T-helper 1 cell treated with Interleukin-12 subunit alpha and Interleukin-12 subunit beta and Interleukin-4 antibody, amounts not matched to agents 30 μg/mL and 1 μg/mL, for 36 hours (primary cell): ENCODE results near the gene RNF168.
A peak's percentile ranks its signal among the peaks of the same experiment; 100 is the strongest.
"Not testable (repeated sequence)": the region's sequence is repeated elsewhere in the genome, so short reads cannot be mapped to it uniquely, and the experiment has no call there.

Experiments
- H3K27ac Mint-ChIP-seq: one replicate; pipeline ENCODE4 v1.8.0; 2021; ENCODE audit warnings: mild to moderate bottlenecking, mixed read lengths
- H3K27me3 Mint-ChIP-seq: one replicate; pipeline ENCODE4 v1.8.0; 2021; ENCODE audit warnings: low read depth, mixed read lengths
- H3K36me3 Mint-ChIP-seq: one replicate; pipeline ENCODE4 v1.8.0; 2021; ENCODE audit warnings: low read depth, mixed read lengths
- H3K4me1 Mint-ChIP-seq: one replicate; pipeline ENCODE4 v1.8.0; 2021; ENCODE audit warnings: low read depth, mixed read lengths
- H3K4me3 Mint-ChIP-seq: one replicate; pipeline ENCODE4 v1.8.0; 2021; ENCODE audit warnings: mild to moderate bottlenecking, moderate library complexity, mixed read lengths
- H3K9me3 Mint-ChIP-seq: one replicate; pipeline ENCODE4 v1.8.0; 2021; ENCODE audit warnings: mixed read lengths

RNF168 gene

DNA sequence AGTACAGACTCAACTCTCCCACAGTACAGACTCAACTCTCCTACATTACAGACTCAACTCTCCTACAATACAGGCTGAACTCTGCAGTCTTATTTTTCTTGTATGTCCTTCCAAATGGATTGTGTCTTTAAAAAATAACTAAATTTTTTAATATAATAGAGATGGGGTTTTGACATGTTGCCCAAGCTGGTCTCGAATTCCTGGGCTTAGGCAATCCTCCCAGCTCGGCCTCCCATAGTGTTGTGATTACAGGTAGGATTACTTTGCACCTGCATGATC, 40.2 kb downstream of the RNF168 start:
- Mint-ChIP-seq H3K27ac (no peak overlapping the region), H3K9me3 (peaks cover 8% of the 10 kb centered on the region), H3K27me3 (no peaks in the 10 kb centered on the region), H3K4me3 (no peak overlapping the region), H3K4me1 (peaks cover 2% of the 10 kb centered on the region), H3K36me3 (peaks cover 18% of the 10 kb centered on the region)

DNA sequence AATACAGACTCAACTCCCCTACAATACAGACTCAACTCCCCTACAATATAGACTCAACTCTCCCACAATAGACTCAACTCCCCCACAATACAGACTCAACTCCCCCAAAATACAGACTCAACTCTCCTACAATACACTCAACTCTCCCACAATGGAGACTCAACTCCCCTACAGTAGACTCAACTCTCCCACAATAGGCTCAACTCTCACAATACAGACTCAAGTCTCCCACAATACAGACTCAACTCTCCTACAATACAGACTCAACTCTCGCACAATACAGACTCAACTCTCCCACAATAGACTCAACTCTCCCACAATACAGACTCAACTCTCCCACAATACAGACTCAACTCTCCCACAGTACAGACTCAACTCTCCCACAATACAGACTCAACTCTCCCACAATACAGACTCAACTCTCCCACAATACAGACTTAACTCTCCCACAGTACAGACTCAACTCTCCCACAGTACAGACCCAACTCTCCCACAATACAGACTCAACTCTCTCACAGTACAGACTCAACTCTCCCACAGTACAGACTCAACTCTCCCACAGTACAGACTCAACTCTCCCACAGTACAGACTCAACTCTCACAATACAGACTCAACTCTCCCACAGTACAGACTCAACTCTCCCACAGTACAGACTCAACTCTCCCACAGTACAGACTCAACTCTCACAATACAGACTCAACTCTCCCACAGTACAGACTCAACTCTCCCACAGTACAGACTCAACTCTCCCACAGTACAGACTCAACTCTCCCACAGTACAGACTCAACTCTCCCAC, 40.7 kb downstream of the RNF168 start:
- H3K27ac Mint-ChIP-seq, H3K4me1 Mint-ChIP-seq, H3K4me3 Mint-ChIP-seq, H3K27me3 Mint-ChIP-seq, H3K9me3 Mint-ChIP-seq: not testable (repeated sequence)
- peaks cover 17% of the 10 kb centered on the region for H3K36me3 Mint-ChIP-seq

DNA sequence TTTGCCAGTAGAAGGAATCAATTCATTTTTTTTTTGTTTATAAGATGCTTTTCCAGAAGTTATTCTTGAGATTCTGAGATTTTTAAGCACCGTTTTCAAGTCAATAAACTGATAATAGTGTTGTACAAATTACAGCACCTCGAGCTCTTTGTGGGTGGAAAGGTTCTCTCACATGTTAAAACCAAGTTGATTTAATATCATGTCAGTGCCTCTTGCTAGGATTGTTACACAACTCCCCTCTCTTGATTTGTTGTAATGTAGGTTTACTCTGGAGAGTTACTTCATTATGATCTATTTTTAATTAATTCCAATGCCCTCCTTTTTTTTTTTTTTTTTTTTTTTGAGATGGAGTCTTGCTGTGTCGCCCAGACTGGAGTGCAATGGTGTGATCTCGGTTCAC, 45.5 kb downstream of the RNF168 start:
- Mint-ChIP-seq H3K9me3 (peaks cover 8% of the 10 kb centered on the region), H3K27ac (no peak overlapping the region), H3K27me3 (no peaks in the 10 kb centered on the region), H3K4me3 (no peak overlapping the region), H3K36me3 (peaks cover 6% of the 10 kb centered on the region), H3K4me1 (peaks cover 2% of the 10 kb centered on the region)

DNA sequence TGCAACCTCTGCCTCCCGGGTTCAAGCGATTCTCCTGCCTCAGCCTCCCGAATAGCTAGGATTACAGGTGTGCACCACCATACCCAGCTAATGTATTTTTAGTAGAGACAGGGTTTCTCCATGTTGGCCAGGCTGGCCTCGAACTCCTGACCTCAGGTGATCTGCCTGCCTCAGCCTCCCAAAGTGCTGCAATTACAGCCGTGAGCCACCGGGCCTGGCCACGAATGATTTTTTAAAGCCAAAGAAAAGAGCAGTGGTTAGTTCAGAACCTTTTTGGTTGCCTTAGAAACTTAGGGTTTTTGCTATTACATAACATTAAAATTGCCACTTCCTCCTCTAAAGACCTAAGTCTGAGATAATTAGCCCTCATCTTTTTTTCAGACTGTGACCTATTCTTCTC, 46.1 kb downstream of the RNF168 start:
- not testable (repeated sequence) for H3K27ac Mint-ChIP-seq, H3K4me3 Mint-ChIP-seq, H3K9me3 Mint-ChIP-seq, H3K4me1 Mint-ChIP-seq, H3K27me3 Mint-ChIP-seq, H3K36me3 Mint-ChIP-seq

DNA sequence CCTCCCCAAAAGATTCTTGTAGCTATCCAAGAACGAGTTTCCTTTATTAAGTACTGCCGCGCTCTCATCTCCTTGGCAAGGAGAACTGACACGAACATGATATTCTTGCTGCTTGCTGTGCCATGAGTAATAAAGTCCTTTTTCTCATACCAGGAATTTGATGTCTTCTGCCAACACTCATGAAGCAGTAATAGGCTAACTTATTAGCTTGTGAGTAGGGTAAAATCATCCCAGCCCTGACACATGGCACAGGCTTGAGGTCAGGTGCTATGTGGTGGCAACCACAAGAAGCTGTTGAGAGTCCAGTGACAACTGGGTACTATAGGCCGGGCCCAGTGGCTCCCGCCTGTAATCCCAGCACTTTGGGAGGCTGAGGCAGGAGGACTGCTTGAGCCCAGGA, 48.6 kb downstream of the RNF168 start:
- Mint-ChIP-seq H3K4me3 (no peak overlapping the region), H3K27ac (no peak overlapping the region), H3K9me3 (no peaks in the 10 kb centered on the region), H3K27me3 (no peaks in the 10 kb centered on the region), H3K36me3 (no peaks in the 10 kb centered on the region), H3K4me1 (no peaks in the 10 kb centered on the region)

DNA sequence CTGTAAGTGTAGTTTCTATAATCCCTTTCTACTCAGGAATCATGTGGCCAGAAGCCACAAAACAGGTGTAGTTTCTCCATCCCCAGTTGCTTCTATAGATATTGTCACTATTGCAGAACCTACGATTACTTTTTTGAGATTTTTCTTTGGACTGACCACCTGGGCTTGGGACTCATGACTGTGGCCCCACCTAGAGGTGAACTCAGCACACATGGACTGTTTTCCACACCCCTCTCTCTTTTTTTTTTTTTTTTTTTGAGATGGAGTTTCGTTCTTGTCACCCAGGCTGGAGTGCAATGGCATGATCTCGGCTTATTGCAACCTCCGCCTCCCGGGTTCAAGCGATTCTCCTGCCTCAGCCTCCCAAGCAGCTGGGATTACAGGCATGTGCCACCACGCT, 58.2 kb downstream of the RNF168 start:
- H3K27me3 Mint-ChIP-seq, H3K4me3 Mint-ChIP-seq, H3K4me1 Mint-ChIP-seq, H3K27ac Mint-ChIP-seq, H3K36me3 Mint-ChIP-seq, H3K9me3 Mint-ChIP-seq: not testable (repeated sequence)

DNA sequence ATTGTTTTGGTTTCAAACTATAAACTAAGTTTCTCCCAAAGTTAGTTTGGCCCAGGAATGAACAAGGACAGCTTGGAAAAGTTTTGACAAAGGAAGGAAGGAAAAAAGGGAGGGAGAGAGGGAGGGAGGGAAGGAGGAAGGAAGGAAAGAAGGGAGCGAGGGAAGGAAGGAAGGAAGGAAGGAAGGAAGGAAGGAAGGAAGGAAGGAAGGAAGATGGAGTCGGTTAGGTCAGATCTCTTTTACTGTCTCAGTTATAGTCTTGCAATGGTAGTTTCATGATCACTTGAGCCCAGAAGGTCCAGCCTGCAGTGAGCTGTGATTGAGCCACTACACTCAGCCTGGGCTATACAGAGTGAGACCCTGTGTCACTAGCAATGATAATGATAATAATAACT, 59.1 kb downstream of the RNF168 start:
- H3K4me3 Mint-ChIP-seq, result no peak overlapping the region
- H3K4me1 Mint-ChIP-seq, result peaks cover 5% of the 10 kb centered on the region

DNA sequence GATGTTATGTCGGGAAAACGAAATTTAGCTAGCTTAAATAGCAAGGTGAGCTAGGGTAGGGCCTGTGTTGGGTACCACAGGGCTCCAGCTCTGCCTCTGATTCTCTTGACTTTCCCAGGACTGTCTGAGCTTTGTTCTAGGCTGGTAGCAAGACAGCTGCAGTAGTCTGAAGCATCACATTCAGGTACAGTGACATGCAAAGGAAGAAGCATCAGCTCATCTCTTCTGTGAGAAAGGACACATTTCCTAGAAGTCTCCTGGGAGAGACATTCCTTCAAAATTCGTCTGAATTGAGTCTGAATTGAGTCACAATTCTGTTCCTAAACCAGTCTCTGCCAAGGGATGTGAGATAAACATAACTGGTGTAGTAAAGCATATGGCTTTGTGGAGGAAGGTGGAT, 62.9 kb downstream of the RNF168 start:
- Mint-ChIP-seq H3K27ac (no peak overlapping the region), H3K9me3 (no peaks in the 10 kb centered on the region), H3K4me3 (no peak overlapping the region), H3K36me3 (no peaks in the 10 kb centered on the region), H3K27me3 (no peaks in the 10 kb centered on the region), H3K4me1 (peaks cover 5% of the 10 kb centered on the region)

More for the DNA sequence above, 59.1 kb downstream of the RNF168 start:
- H3K27ac Mint-ChIP-seq, result no peak overlapping the region
- no peaks in the 10 kb centered on the region for H3K27me3 Mint-ChIP-seq
- H3K36me3 Mint-ChIP-seq, result no peaks in the 10 kb centered on the region
- H3K9me3 Mint-ChIP-seq, result no peaks in the 10 kb centered on the region

DNA sequence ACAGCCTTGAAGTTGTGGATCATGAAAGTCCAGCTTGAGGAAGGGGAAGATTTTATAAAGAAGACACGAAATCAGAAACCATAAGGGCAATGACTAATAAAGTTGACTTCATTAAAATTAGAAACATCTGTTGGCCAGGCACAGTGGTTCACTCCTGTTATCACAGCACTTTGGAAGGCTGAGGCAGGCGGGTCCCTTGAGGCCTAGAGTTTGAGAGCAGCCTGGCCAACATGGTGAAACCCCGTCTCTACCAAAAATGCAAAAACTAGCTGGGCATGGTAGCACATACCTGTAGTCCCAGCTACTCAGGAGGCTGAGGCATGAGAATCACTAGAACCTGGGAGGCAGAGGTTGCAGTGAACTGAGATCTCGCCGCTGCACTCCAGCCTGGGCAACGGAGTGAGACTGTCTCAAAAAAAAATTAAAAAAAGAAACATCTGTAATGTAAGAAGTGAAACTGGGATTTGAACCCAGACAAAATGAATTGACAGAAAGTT, 63.5 kb downstream of the RNF168 start:
- Mint-ChIP-seq H3K9me3 (no peaks in the 10 kb centered on the region), H3K4me1 (peaks cover 5% of the 10 kb centered on the region), H3K27ac (no peak overlapping the region), H3K27me3 (no peaks in the 10 kb centered on the region), H3K36me3 (no peaks in the 10 kb centered on the region), H3K4me3 (no peak overlapping the region)

DNA sequence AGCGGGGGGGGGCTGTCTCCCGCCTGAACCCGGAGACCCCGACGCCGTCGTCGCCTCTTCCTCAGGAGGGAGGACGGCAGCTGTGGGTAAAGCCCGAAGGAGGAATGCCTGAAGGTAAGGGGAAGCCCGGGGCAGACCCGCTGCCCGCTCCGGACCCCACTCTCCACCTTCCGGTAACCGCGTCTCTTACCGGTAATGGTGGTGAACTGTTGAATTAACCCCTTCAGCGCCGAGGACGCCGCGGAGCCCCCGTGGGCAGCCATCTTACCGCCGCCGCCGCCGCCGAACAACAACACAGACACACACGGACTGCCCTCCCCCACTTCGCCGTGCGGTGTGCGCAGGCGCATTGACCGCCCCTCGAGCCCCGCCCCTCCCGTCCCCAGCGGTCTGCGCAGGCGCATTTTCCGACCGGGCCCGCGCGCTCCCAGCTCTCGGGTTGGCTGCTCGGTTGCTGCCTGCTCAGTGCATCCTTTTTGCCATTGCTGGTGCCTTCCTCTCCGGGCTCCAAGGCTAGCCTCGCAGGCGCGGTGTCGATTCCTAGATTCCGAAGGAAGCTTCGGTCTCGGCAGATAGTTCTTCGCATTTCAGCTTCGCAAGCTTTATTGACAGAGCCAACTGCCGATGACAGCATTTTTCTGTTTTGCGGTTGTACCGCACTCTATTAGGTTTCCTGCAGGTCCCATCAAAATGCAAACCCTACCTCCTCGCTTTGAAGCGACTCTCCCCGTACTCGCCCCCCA, 71.3 kb downstream of the RNF168 start, which contains the start of gene UBXN7:
TSS of gene UBXN7 (minus strand) at position 291 of the 743 bp plus-strand sequence. CDS start at position 263, 28 bp downstream.
- Mint-ChIP-seq H3K4me3 (peak within 1 kb of the TSS; percentile 87), H3K4me1 (peaks cover 18% of the 10 kb centered on the region), H3K36me3 (peaks cover 2% of the 10 kb centered on the region), H3K9me3 (no peaks in the 10 kb centered on the region), H3K27me3 (no peaks in the 10 kb centered on the region), H3K27ac (peak within 1 kb of the TSS; percentile 94)

DNA sequence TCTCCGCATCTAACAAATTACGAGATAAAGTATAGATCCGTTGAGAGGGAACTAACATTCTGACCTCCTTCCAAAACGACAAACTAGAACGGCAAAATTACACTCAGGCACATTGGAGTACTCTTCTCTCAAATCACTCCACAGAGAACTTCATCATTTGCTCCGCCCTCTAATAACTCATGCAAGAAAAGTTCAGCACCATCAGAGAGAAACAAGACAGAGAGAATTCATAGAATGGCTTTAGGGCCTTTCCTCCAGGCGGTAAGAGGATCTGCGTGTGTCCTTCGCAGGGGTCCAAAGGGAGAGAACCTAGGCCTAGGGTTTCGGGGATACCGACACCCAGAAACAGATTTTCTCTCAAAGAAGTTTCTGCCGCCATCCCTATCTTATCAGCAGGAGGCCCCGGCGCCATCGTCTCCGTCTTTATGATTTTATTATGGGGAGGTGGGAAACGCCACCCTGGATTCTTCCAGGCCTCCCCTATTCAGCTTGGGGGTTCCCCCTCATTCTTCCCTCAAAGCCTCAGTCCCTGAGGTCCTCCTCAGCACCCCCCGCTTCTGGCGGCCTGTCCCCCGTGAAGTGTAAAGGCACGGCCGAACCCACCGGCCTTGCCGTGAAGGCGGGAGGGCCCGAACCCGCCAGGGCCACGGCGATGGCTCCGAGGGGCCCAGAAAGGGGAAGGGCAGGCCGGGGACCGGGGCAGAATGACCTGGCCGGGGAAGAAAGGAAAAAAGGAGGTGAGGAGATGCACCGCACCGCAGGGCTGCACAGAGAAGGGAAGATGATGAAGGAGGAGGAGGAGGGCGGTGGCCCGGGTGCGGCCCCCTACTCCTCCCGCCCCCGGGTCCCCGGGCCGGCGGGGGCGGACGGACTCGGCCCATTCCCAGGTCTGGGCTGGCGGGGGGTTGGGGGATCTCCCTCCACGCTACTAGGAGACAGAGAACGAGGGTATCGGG, 72.1 kb downstream of the RNF168 start:
- H3K9me3 Mint-ChIP-seq, result no peaks in the 10 kb centered on the region
- H3K27me3 Mint-ChIP-seq, result no peaks in the 10 kb centered on the region
- H3K4me3 Mint-ChIP-seq, result peak overlapping the region; percentile 87
- H3K27ac Mint-ChIP-seq, result peak overlapping the region; percentile 94
- peaks cover 18% of the 10 kb centered on the region for H3K4me1 Mint-ChIP-seq
- peaks cover 4% of the 10 kb centered on the region for H3K36me3 Mint-ChIP-seq

DNA sequence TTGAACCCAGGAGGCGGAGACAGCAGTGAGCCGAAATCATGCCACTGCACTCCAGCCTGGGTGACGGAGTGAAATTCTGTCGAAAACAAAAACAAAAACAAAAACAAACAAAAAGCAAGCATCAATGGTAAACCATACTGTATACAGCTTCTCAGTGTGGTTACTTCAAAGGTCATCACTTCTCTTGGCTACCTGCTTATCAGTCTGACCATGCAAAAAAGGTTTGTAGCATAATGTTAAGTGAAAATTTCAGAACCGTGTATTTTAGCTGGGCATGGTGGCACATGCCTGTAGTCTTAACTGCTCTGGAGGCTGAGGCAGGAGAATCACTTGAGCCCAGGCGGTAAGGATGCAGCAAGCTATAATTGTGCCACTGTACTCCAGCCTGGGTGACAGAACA, 75.5 kb downstream of the RNF168 start:
- H3K27me3 Mint-ChIP-seq, result no peaks in the 10 kb centered on the region
- peaks cover 12% of the 10 kb centered on the region for H3K36me3 Mint-ChIP-seq
- no peak overlapping the region for H3K4me3 Mint-ChIP-seq
- no peaks in the 10 kb centered on the region for H3K9me3 Mint-ChIP-seq
- H3K27ac Mint-ChIP-seq, result no peak overlapping the region
- H3K4me1 Mint-ChIP-seq, result peaks cover 21% of the 10 kb centered on the region

DNA sequence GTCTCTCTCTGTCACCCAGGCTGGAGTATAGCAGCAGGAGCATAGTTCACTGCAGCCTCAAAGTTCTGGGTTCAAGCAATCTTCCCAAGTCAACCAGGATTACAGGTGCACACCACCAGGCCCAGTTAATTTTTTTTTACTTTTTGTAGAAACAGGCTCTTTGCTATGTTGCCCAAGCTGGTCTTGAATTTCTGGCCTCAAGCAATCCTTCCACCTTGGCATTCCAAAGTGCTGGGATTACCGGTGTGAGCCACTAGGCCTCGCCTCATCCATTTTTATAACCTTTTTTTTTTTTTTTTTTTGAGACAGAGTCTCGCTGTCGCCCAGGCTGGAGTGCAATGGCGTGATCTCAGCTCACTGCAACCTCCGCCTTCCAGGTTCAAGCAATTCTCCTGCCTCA, 79.1 kb downstream of the RNF168 start:
- H3K9me3 Mint-ChIP-seq, H3K4me3 Mint-ChIP-seq, H3K27ac Mint-ChIP-seq, H3K27me3 Mint-ChIP-seq: not testable (repeated sequence)
- peaks cover 10% of the 10 kb centered on the region for H3K36me3 Mint-ChIP-seq
- H3K4me1 Mint-ChIP-seq, result peaks cover 11% of the 10 kb centered on the region

DNA sequence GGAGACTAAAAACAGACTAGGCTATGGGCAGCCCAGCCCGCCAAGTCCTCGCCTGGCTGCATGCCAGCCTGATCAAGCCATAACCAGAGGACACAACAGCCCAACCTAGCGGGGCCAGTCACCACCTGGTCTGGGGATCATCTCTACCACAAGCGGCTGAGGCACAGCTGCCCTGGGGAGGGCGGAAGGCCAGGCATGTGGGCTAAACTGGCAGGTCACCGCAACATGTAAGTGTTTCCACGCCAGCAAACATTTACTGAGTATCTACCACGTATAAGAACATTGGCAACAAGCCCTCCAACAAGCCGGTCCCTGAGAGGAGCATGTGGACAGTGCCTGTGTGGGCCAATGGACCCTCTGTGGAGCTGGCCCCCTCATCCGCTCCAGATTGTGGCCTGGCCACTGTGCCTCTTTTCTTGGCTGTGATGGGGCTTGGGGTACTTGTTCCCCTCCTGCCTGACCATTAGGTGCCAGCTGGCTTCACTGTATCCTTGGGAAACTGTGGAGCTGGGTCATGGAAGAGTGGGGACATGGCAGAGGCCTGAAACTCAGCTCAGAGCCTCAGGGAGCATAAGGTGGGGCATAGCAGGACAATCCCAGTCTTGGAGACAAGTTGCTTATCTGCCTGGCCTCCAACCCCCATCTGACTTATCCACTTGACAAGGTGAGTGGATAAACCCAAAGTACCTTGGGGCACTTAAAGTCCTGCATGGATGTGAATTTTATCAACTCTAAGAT, 80.4 kb downstream of the RNF168 start:
- peaks cover 11% of the 10 kb centered on the region for H3K4me1 Mint-ChIP-seq
- no peak overlapping the region for H3K27ac Mint-ChIP-seq
- H3K36me3 Mint-ChIP-seq, result peaks cover 10% of the 10 kb centered on the region
- H3K9me3 Mint-ChIP-seq, result no peaks in the 10 kb centered on the region
- no peak overlapping the region for H3K4me3 Mint-ChIP-seq
- no peaks in the 10 kb centered on the region for H3K27me3 Mint-ChIP-seq
